PFSK-1 (cell line): ENCODE data around the gene TRIM65.

Experiments used
- FOXP2 ChIP-seq: optimal IDR thresholded peaks from 2 replicates; pipeline ENCODE3; 2011; ENCODE audit warnings: borderline replicate concordance, control low read depth, inconsistent platforms; ENCODE audit not compliant: insufficient read depth; ENCODE audit errors: extremely low read length, extremely low read depth
- POLR2AphosphoS5 ChIP-seq: IDR thresholded peaks from 2 replicates; pipeline ENCODE4 v1.6.1; 2012; ENCODE audit warnings: low read depth, mild to moderate bottlenecking, control low read depth, low read length, moderate library complexity
- SIN3A ChIP-seq: IDR thresholded peaks from 2 replicates; pipeline ENCODE4 v1.6.1; 2012; ENCODE audit warnings: mild to moderate bottlenecking, low read length, moderate library complexity, borderline replicate concordance; ENCODE audit not compliant: insufficient read depth
- TAF1 ChIP-seq: IDR thresholded peaks from 2 replicates; pipeline ENCODE4 v1.6.1; 2012; ENCODE audit warnings: low read length, control low read depth, borderline replicate concordance; ENCODE audit not compliant: insufficient read depth
- TF ChIP-seq, protein P1 (sequence below), 2 experiments: IDR thresholded peaks; 2 replicates each; pipeline versions ENCODE4 v1.6.1 to v1.8.0; 2011 to 2012; ENCODE audit warnings: low read depth in 2 of 2, low read length in 2 of 2, control low read depth in 1 of 2, inconsistent platforms in 1 of 2, mild to moderate bottlenecking in 1 of 2, moderate library complexity in 1 of 2; ENCODE audit not compliant: insufficient read depth in 1 of 2

Gene TRIM65

GRCh38 chr17:75869282-75870141, 27.2 kb downstream of the TRIM65 start:
- TF ChIP-seq FOXP2 (no peak), POLR2AphosphoS5 (no peak)

- TF ChIP-seq FOXP2 (peak; percentile 46), TAF1 (no peak)
These were observed 32.3 kb downstream of the TRIM65 start for GRCh38 chr17:75864448-75864871.

DNA sequence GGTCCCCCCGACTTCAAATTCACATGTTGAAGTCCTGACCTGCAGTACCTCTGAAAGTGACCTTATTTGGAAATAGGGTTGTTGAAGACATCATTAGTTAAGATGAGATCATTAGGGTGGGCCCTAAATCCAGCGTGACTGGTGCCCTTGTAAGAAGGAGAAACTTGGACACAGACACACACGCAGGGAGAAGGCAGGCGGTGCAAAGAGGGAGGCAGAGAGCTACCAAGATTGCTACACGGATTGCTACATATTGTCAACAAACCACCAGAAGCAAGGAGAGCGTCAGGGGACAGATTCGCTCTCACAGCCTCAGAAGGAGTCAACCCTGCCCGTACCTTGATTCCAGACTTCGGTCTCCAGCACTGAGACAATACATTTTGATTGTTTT, 34.8 kb downstream of the TRIM65 start:
- no peak for TF ChIP-seq SIN3A
- TF ChIP-seq FOXP2, result no peak
- no peak for TF ChIP-seq TAF1
- TF ChIP-seq, protein P1, sequence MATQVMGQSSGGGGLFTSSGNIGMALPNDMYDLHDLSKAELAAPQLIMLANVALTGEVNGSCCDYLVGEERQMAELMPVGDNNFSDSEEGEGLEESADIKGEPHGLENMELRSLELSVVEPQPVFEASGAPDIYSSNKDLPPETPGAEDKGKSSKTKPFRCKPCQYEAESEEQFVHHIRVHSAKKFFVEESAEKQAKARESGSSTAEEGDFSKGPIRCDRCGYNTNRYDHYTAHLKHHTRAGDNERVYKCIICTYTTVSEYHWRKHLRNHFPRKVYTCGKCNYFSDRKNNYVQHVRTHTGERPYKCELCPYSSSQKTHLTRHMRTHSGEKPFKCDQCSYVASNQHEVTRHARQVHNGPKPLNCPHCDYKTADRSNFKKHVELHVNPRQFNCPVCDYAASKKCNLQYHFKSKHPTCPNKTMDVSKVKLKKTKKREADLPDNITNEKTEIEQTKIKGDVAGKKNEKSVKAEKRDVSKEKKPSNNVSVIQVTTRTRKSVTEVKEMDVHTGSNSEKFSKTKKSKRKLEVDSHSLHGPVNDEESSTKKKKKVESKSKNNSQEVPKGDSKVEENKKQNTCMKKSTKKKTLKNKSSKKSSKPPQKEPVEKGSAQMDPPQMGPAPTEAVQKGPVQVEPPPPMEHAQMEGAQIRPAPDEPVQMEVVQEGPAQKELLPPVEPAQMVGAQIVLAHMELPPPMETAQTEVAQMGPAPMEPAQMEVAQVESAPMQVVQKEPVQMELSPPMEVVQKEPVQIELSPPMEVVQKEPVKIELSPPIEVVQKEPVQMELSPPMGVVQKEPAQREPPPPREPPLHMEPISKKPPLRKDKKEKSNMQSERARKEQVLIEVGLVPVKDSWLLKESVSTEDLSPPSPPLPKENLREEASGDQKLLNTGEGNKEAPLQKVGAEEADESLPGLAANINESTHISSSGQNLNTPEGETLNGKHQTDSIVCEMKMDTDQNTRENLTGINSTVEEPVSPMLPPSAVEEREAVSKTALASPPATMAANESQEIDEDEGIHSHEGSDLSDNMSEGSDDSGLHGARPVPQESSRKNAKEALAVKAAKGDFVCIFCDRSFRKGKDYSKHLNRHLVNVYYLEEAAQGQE (IDR thresholded peaks at IDR 0.05; ENCODE audit: insufficient read depth in 1 of 2, low read depth in 2 of 2, low read length in 2 of 2), result no peak
- TF ChIP-seq POLR2AphosphoS5, result no peak

DNA sequence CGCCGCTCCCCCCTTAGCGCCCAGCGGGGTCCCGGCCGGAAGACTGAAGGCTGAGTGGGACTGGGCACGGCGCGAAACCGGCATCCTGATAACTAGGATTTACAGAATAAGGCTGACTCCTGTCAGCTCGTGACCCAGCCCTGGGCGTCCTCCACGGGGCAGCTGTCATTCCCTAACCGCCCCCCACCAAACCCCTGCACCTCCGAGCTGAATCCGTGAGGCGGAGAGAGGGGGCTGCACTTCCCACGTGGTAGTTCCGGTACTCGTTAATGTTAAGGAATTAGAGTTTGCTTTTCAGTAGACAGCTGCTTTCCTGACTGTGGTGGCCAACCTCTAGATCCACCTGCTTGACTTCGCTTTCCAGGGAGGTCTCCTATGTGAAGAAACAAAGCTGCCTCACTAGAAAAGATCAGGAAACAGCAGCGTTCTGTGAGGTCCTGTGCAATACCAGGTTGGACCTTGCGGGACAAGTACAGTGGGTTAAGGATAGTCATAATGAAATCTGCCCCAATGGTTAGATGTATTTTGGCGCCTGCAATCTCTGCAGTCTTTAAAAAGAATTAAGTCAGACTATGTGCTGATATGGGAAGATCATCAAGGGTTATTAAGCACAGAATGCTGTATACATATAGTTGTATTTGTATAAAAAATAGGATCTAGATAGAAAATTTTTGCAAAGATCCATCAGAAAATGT, 40.5 kb downstream of the TRIM65 start:
- TF ChIP-seq SIN3A, result no peak; the same call in 1 of the 2 replicates
- peak; percentile 39 for TF ChIP-seq FOXP2

- TF ChIP-seq, protein P1 (IDR thresholded peaks at IDR 0.05; ENCODE audit: insufficient read depth in 1 of 2, low read depth in 2 of 2, low read length in 2 of 2), result 0 out of 4 replicates have a peak, but pooled peaks of 1 of the 2 experiments have one; percentile 15
- TF ChIP-seq SIN3A (peak; percentile 94; the same call in 1 of the 2 replicates), TAF1 (peak; percentile 68; the same call in 1 of the 2 replicates), POLR2AphosphoS5 (peak; percentile 83), FOXP2 (peak; percentile 91)
These were observed 41.3 kb downstream of the TRIM65 start, which contains the start of gene WBP2 for GRCh38 chr17:75855310-75856061. Gene WBP2 (minus strand): TSS chr17:75855335. CDS start chr17:75855297, 38 bp downstream.

DNA sequence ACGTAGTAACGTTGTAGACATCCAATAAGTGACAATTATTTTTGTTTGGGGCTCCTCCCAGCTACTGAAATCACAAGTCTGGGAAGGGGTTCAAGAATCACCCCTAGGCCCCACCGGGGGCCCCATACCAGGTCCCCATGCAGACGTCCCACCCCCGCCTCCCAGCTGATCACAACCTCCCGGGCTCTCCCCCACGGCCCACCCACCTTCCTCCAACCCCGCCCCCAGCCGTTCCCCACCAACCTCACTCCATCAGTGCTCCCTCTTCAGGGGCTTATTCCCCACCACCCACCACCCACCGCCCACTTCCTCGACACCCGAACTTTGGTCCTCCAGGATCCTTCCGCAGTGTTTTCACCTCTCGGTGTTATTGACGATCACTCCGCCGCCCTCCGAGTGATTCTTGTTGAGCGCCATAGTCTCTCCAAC, 41.9 kb downstream of the TRIM65 start:
- TF ChIP-seq TAF1 (no peak), SIN3A (0 out of 2 replicates have a peak, but pooled peaks have one; percentile 47)

GRCh38 chr17:75854101-75854748, 42.5 kb downstream of the TRIM65 start:
- TF ChIP-seq, protein P1 (IDR thresholded peaks at IDR 0.05; ENCODE audit: insufficient read depth in 1 of 2, low read depth in 2 of 2, low read length in 2 of 2), result no peak
- TF ChIP-seq FOXP2, result no peak
